Measurements from ENCODE around the gene SLC30A1. TPM values are rescaled to one million over a fixed set of nuclear protein-coding genes. Genes with fewer than 3 reads are reported as not detected.

Gene SLC30A1
- total RNA-seq, 1 donor from 2014 or later = 19.2 TPM

GRCh38 chr1:211522804-211523203, 56.2 kb downstream of the SLC30A1 start:
- TF ChIP-seq CTCF (IDR thresholded peaks at IDR 0.05) = no peak
- TF ChIP-seq POLR2A (IDR thresholded peaks at IDR 0.05) = no peak
- TF ChIP-seq POLR2AphosphoS5 (IDR thresholded peaks at IDR 0.05; ENCODE audit: insufficient read depth in 1 of 2, low read depth in 1 of 2) = no peak
- Histone ChIP-seq H3K9me3 (no peaks in the 10 kb centered on the region), H3K27ac (no peak overlapping the region), H3K4me3 (no peak overlapping the region), H3K27me3 (no peaks in the 10 kb centered on the region), H3K36me3 (no peaks in the 10 kb centered on the region), H3K4me1 (peaks cover 14% of the 10 kb centered on the region)
- no peak for DNase-seq (ENCODE audit: extremely low spot score in 2 of 2)
- intact Hi-C loops (cut with DNase I) = no loop called here

Other genes starting within 250 kb of the SLC30A1 start
- gene RD3, start 87.0 kb downstream of the SLC30A1 start, total RNA-seq = 1.5 TPM
- gene NEK2, start 96.5 kb upstream of the SLC30A1 start, total RNA-seq = 1.7 TPM